AG04450 (cell line): ENCODE results near the gene THBS4. TPM values are rescaled to one million over a fixed set of nuclear protein-coding genes. Genes with fewer than 3 reads are reported as not detected.

Experiments
- CTCF ChIA-PET: fragments of 300-600, 350-600 bp; formaldehyde crosslinking; extraction: SDS; loops from one replicate; lab custom pipeline; 2022; ENCODE audit warnings: antibody characterized with exemption, inconsistent platforms; lab: Charles Lee
- POLR2A ChIA-PET: fragments of 350-600 bp; formaldehyde crosslinking; extraction: SDS; loops from one replicate; lab custom pipeline; 2021; ENCODE audit warnings: antibody characterized with exemption, inconsistent platforms; lab: Yijun Ruan, JAX
- DNase-seq: peaks from one replicate; pipeline ENCODE4 v3.0.0-alpha.2; 2011; ENCODE audit warnings: low read depth, low spot score
- H3K27ac ChIP-seq: one replicate; pipeline ENCODE4 v1.5.1; 2012; ENCODE audit warnings: low read depth, low read length, control low read depth
- H3K27me3 ChIP-seq: one replicate; pipeline ENCODE4 v1.6.0; 2012; ENCODE audit warnings: low read length; ENCODE audit not compliant: control insufficient read depth, insufficient read depth
- H3K4me3 ChIP-seq: 2 replicates; pipeline ENCODE4 v1.5.1; 2011; ENCODE audit warnings: mild to moderate bottlenecking, low read depth, low read length, control low read depth
- H3K9me3 ChIP-seq: 2 replicates; pipeline ENCODE4 v1.5.1; 2012; ENCODE audit warnings: low read length; ENCODE audit not compliant: control insufficient read depth, insufficient read depth
- polyA plus RNA-seq: library from polyadenylated mRNA; depleted of rRNA; stranded (reverse); fragments of >200 nt; gene quantifications from 2 replicates; pipeline ENCODE4 v1.2.3, GENCODE V29; 2011
- TF ChIP-seq, protein P1 (sequence below): IDR thresholded peaks from 2 replicates; pipeline ENCODE4 v1.5.1; 2011; ENCODE audit warnings: low read depth, low read length, control low read depth, inconsistent platforms

The THBS4 gene
- polyA plus RNA-seq, 1 experiment: 0.94 TPM

DNA sequence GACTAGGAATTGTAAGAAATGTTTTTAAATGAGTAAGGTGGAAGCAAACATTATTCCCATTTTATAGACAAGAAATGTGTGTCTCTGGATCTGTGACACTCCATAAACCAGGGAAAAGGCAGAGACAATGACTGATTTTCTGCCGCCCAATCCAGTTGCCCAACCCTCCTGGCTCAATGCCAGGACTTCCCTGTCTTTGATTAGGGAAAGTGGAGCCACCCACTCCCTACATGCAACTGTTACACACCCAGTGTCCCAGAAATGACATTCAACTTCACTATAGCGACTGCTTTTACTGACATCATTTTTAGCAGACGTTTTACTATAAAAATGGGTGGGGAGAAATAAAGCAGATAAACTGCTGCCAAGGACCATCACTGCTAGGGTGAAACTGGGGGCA is 79.7 kb downstream of the THBS4 start:
- DNase-seq: no peak
- CTCF ChIA-PET: no interaction called here
- POLR2A ChIA-PET: no interaction called here
- TF ChIP-seq, protein P1, sequence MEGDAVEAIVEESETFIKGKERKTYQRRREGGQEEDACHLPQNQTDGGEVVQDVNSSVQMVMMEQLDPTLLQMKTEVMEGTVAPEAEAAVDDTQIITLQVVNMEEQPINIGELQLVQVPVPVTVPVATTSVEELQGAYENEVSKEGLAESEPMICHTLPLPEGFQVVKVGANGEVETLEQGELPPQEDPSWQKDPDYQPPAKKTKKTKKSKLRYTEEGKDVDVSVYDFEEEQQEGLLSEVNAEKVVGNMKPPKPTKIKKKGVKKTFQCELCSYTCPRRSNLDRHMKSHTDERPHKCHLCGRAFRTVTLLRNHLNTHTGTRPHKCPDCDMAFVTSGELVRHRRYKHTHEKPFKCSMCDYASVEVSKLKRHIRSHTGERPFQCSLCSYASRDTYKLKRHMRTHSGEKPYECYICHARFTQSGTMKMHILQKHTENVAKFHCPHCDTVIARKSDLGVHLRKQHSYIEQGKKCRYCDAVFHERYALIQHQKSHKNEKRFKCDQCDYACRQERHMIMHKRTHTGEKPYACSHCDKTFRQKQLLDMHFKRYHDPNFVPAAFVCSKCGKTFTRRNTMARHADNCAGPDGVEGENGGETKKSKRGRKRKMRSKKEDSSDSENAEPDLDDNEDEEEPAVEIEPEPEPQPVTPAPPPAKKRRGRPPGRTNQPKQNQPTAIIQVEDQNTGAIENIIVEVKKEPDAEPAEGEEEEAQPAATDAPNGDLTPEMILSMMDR: no peak
- peaks cover 5% of the 10 kb centered on the region for H3K27me3 ChIP-seq
- peaks cover 4% of the 10 kb centered on the region; the same call in 1 of the 2 replicates for H3K9me3 ChIP-seq
- H3K4me3 ChIP-seq: no peak overlapping the region
- no peak overlapping the region for H3K27ac ChIP-seq

DNA sequence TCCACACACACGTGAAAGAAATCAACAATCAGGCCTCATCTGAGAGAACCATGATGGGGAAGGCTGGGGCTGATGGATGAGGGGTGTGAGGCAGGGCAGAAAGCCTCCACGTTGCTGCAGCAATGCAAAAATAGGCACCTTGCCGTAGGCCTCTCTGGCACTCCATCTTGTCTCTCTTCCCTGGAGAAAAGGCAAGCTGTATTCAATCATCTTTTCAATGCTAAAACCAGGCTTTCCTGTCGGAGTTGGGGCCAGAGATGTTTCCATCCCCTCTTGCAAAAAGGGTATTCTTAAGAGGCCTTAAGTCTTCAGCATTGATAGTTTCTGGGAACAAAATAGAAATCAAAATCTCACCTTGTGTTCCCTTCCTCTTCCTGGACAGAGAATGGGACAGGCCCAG is 80.9 kb downstream of the THBS4 start:
- ChIA-PET POLR2A (no interaction called here), CTCF (interaction anchor here (0.6 to 1.2 kb wide), 2 partner anchors 24 to 149 kb away, joined by 3 to 5 read pairs; no protein-coding TSS in a partner anchor)
- Histone ChIP-seq H3K27ac (no peak overlapping the region), H3K9me3 (peaks cover 4% of the 10 kb centered on the region; the same call in 1 of the 2 replicates), H3K4me3 (no peak overlapping the region), H3K27me3 (peaks cover 3% of the 10 kb centered on the region)
- no peak for DNase-seq
- TF ChIP-seq, protein P1: no peak

DNA sequence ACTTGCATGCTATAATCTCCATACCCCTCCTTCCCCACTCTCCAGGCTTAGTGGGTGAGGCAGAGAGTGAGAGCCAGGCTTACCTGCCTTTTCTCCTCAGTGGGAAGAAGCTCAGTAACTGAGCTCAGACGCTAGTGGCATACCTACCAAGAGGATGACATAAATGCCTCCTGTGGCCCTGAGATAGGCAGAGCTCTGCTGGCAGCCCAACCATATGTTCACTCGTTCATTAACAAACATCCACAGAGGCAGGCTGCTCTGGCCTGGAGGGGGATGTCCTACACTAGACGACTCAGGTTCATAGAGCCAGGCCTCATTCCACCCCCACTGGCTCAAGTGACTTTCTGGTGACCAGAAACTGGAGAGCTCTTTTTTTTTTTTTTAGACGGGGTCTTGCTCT is 81.3 kb downstream of the THBS4 start:
- no peak overlapping the region for H3K27ac ChIP-seq
- no peaks in the 10 kb centered on the region for H3K27me3 ChIP-seq
- DNase-seq: no peak
- POLR2A ChIA-PET: no interaction called here
- peaks cover 4% of the 10 kb centered on the region; the same call in 1 of the 2 replicates for H3K9me3 ChIP-seq
- no peak overlapping the region for H3K4me3 ChIP-seq
- CTCF ChIA-PET: interaction anchor here (0.6 to 1.2 kb wide), 2 partner anchors 25 to 149 kb away, joined by 3 to 5 read pairs; no protein-coding TSS in a partner anchor
- TF ChIP-seq, protein P1: no peak

DNA sequence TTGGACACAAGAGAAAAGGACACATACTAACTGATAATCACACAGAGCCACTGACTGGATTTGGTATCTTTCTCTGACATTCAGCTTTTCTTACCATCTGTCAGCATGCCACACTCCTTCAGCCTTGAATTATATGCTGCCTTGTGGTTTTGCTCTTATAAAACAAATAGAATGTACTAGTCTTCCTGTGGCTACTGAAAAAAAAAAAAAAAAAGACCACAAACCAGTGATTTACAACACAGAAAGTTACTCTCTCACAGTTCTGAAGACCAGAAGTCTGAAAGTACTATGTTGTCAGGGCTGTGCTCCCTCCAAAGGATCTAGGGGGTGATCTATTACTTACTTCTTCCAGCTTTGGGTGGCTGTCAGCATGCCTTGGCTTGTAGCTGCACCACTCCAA is 82.3 kb downstream of the THBS4 start:
- Histone ChIP-seq H3K27ac (no peak overlapping the region), H3K9me3 (peaks cover 4% of the 10 kb centered on the region; the same call in 1 of the 2 replicates), H3K27me3 (no peaks in the 10 kb centered on the region), H3K4me3 (no peak overlapping the region)
- no peak for DNase-seq
- ChIA-PET POLR2A (no interaction called here), CTCF (interaction anchor here (1.0 kb wide), 1 partner anchor 34 kb away, joined by 4 read pairs; no protein-coding TSS in a partner anchor)
- TF ChIP-seq, protein P1: no peak

DNA sequence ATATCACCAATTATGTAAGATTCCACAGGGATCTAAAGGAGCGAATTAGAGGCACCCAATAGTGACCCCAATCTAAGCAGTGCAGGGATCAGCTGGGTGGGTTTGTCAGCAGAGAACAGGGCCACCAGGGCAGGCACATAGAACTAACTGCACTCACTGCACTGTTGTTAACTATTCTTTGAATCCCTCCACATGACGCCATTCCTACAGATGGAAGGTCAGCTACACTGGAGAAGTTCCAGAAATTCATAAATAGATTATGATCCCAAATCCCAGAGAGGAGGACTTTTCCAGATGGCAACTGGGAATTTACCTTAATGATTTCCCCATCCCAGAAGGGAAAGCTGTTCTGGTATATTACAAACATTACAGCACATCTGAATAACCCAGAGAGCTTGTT is 84.2 kb downstream of the THBS4 start:
- ChIA-PET POLR2A (no interaction called here), CTCF (no interaction called here)
- DNase-seq: no peak
- Histone ChIP-seq H3K9me3 (peaks cover 4% of the 10 kb centered on the region; the same call in 1 of the 2 replicates), H3K27me3 (peaks cover 3% of the 10 kb centered on the region), H3K27ac (no peak overlapping the region), H3K4me3 (no peak overlapping the region)
- TF ChIP-seq, protein P1: no peak
